LNCaP clone FGC (cell line): ENCODE data around the gene NPBWR2.
"Not testable (repeated sequence)": the region's sequence is repeated elsewhere in the genome, so short reads cannot be mapped to it uniquely, and the experiment has no call there.

Source experiments
- DNase-seq: peaks from one replicate; pipeline ENCODE4 v3.0.0-alpha.2; 2011; ENCODE audit warnings: low read depth
- H3K4me3 ChIP-seq: 2 replicates; pipeline ENCODE4 v1.5.1; 2011; ENCODE audit warnings: mild to moderate bottlenecking, low read depth, low read length, control low read depth
- CTCF ChIP-seq: IDR thresholded peaks from 2 replicates; pipeline ENCODE4 v1.5.1; 2012; ENCODE audit warnings: mild to moderate bottlenecking; ENCODE audit not compliant: control insufficient read depth, insufficient read depth; ENCODE audit errors: extremely low read depth

Gene NPBWR2

GRCh38 chr20:64136004-64136710 lies 28.8 kb upstream of the NPBWR2 start:
- H3K4me3 ChIP-seq, result no peak overlapping the region
- no peak for DNase-seq
- no peak for TF ChIP-seq CTCF

- DNase-seq, result not testable (repeated sequence)
These were observed 27.4 kb upstream of the NPBWR2 start for GRCh38 chr20:64134744-64135143.

GRCh38 chr20:64133951-64134407 lies 26.6 kb upstream of the NPBWR2 start:
- peak; percentile 15; the same call in 1 of the 2 replicates for TF ChIP-seq CTCF
- no peak for DNase-seq

More at GRCh38 chr20:64134744-64135143, 27.4 kb upstream of the NPBWR2 start:
- not testable (repeated sequence) for H3K4me3 ChIP-seq

GRCh38 chr20:64131406-64131805 lies 24.0 kb upstream of the NPBWR2 start:
- TF ChIP-seq CTCF, result peak; percentile 72
- peak; percentile 47 for DNase-seq
- H3K4me3 ChIP-seq, result no peak overlapping the region

More at GRCh38 chr20:64133951-64134407, 26.6 kb upstream of the NPBWR2 start:
- no peak overlapping the region for H3K4me3 ChIP-seq

- no peak for DNase-seq
- TF ChIP-seq CTCF, result no peak
- no peak overlapping the region for H3K4me3 ChIP-seq
These were observed 23.5 kb upstream of the NPBWR2 start for GRCh38 chr20:64130876-64131275.

GRCh38 chr20:64130271-64130670 lies 22.9 kb upstream of the NPBWR2 start:
- TF ChIP-seq CTCF, result no peak
- DNase-seq, result no peak
- H3K4me3 ChIP-seq, result no peak overlapping the region

GRCh38 chr20:64129146-64129782 lies 21.9 kb upstream of the NPBWR2 start:
- no peak for TF ChIP-seq CTCF
- H3K4me3 ChIP-seq, result no peak overlapping the region
- no peak for DNase-seq

- not testable (repeated sequence) for H3K4me3 ChIP-seq, DNase-seq
These were observed 16.2 kb upstream of the NPBWR2 start for GRCh38 chr20:64123517-64123916.

GRCh38 chr20:64122927-64123326 lies 15.6 kb upstream of the NPBWR2 start:
- not testable (repeated sequence) for DNase-seq, H3K4me3 ChIP-seq
